GM18951 (cell line): Measurements from ENCODE around the gene ALDH1A2.
"Not testable (repeated sequence)": the region's sequence is repeated elsewhere in the genome, so short reads cannot be mapped to it uniquely, and the experiment has no call there.

ENCODE experiments used
- POLR2A ChIP-seq: IDR thresholded peaks from 4 replicates; pipeline ENCODE4 v1.6.1; 2011; ENCODE audit warnings: mild to moderate bottlenecking; ENCODE audit not compliant: insufficient read length, insufficient read depth; ENCODE audit errors: extremely low read depth
- in situ Hi-C: fragments of 300-500 bp; cut with MboI; formaldehyde crosslinking; loops from one replicate; pipeline ENCODE4 v1.12.0; 2022; ENCODE audit warnings: low sequenced_read_pairs, mixed read lengths, inconsistent platforms; ENCODE audit not compliant: unreplicated experiment

Gene ALDH1A2

DNA sequence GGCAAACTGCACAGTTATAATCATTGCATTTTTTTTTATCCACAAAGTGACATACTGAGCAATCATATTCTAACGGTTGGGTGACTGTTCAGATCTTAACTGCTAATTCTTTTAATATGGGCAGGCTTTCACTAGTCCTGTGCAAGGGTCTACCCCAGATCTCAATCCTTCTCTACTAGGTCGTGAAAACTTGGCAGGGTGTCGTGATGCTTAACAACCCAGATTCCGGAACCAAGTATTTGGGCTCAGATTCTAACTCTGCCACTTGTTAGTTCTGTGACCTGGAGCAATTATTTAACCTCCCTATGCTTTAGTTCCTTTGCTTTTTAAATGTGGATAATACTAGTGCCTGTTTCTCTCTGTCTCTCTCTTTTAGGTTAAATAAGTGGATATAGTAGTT, 16.4 kb upstream of the ALDH1A2 start:
- in situ Hi-C loops, result no loop called here

DNA sequence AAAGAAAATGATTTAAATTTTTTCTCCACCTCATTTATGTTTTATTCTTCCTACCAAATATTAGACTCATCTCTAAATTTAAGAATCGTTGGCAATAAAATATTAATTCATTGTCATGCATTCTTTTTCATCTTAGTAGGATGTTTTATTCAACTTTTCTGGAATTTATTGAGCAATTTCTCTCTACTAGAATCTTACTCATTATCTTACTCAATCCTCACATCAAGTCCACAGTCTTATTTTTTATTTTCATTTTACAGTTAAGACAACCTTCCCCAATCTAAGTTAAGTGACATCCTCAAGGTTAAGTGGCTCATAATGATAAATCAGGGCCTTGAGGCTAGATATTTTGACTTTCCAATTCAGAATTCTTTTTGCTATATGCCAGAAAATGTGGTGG, 15.9 kb upstream of the ALDH1A2 start:
- in situ Hi-C loops, result no loop called here

More for the DNA sequence above, 16.4 kb upstream of the ALDH1A2 start:
- no peak for TF ChIP-seq POLR2A

DNA sequence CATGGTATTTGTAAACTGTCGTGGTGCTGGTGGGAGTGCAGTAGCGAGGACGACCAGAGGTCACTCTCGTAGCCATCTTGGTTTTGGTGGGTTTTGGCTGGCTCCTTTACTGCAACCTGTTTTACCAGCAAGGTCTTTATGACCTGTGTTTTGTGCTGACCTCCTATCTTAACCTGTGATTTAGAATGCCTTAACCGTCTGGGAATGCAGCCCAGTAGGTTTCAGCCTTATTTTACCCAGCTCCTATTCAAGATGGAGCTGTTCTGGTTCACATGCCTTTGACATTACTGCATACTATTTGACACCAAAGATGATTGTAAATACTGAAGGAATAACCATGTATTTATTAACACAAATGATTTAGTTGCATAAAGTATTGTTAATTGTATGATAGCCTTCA, 15.4 kb upstream of the ALDH1A2 start:
- in situ Hi-C loops, result not testable (repeated sequence)

More for the DNA sequence above, 15.9 kb upstream of the ALDH1A2 start:
- no peak for TF ChIP-seq POLR2A

DNA sequence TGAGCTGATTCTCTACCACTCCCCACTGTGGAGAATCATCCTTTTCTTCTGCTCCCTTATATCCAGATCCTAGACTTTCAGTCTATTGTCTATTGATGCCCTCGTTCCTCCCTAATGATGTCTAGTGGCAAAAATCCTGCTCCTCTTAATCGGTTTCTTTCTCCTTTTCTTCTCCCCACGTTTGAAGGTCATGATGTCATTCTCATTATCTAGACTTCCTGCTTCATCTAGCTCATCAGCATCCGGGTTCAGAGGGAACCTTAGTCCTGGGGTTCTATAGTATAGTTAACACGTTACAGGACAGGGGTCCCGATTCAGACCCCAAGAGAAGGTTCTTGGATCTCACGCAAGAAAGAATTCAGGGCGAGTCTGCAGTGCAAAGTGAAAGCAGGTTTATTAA, 14.9 kb upstream of the ALDH1A2 start:
- TF ChIP-seq POLR2A, result no peak
- in situ Hi-C loops, result no loop called here

DNA sequence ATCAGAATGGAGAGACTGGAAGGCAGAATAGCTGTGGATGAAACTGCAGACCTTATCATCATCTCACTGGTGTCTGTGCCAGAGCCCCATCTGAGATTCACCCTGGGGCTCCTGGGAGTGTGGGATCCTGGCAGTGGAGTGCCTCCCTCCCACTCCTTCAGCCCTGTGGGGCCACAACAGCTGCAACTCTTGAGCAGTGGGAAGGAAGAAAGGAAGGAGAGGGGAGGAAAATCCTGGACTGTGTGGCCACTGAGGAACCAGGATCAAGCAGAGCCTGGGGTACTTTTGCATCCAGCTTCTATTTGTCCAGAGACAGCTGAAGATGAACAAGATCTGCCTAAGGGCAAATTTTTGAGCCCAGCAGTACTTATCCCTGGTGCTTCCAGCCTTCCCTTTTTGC, 13.1 kb upstream of the ALDH1A2 start:
- in situ Hi-C loops, result no loop called here
- no peak for TF ChIP-seq POLR2A

DNA sequence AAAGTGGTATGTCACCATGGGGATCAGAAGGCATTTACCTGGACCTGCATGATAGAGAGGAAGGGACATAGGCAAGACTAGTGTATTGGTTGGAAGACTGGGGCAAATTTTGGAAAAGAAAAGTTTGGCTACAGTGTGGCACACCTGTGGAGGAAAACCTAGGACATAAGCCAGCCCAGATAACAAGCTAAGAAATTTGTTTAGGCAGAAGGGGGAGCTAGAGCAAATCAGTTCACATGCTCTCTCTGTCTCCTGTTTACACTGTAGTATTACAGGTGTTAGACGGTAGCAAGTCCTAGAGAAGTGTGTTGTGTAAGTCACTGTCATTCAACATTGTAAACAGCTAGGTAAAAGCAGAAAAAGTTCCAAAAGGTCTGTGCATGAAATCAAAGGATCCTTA, 11.9 kb upstream of the ALDH1A2 start:
- in situ Hi-C loops, result no loop called here
- no peak for TF ChIP-seq POLR2A

DNA sequence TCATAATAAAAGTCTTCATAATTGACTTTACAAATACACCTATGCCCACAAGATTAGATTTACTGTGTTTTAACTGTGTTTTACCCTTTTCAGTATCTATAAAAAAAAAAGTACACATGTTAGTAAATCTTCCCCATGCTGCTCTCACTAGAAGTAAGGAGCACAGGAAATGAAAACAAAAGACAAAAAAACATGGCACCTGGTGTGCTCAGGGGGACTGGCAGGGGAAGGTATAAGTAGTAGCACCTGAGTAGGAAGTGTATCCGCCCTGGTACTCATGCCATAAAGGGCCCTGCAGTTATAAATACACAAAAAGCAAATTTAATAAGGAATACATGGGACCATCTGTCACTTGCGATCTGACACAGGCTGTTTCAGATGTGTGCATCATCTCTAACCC, 8.9 kb upstream of the ALDH1A2 start:
- in situ Hi-C loops, result no loop called here
- no peak for TF ChIP-seq POLR2A

DNA sequence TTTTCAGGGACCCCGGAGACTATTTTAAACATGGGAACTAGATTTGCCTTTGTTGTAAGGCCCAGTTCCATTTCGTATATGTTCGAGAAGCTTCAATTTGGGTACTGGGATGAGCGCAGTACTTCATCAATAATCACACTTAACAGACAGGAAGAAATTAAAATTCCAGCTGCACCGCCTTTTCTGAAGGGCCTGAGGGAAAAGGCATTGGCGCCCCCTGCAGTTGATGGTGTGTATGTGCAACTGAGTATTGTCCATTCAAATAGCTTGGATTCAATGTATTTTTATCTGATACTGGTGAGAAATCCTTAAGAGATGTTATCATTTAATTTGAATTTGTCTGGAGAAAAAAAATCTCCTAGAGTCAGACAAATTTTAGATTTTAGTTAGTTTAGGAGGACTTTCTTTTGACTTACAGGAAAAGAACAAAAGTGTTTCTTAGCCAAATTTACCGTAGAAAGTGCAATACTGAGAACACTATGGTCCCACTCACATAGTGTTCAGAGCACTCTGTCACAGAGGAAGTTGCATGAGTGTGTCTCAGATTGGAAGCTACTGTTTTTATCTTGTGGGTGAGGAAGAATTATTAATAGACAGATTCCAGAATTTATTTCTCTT, 5.4 kb upstream of the ALDH1A2 start:
- in situ Hi-C loops, result no loop called here
- no peak for TF ChIP-seq POLR2A

DNA sequence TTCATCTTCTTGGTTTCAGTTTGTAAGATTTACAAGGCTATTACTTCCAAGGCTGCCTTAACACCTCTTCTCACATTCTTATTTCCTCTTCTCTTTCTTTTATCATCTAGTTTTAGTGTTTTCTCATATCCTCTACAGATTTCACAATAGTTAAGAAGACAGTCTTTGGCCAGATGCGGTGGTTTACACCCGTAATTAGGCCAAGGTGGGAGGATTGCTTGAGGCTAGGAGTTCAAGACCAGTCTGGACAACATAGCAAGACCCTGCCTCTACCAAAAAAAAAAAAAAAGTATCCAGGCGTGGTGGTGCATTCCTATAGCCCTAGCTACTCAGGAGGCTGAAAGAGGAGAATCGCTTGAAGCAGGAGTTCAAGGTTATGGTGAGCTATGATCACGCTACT, 3.5 kb upstream of the ALDH1A2 start:
- no peak for TF ChIP-seq POLR2A
- in situ Hi-C loops, result no loop called here

DNA sequence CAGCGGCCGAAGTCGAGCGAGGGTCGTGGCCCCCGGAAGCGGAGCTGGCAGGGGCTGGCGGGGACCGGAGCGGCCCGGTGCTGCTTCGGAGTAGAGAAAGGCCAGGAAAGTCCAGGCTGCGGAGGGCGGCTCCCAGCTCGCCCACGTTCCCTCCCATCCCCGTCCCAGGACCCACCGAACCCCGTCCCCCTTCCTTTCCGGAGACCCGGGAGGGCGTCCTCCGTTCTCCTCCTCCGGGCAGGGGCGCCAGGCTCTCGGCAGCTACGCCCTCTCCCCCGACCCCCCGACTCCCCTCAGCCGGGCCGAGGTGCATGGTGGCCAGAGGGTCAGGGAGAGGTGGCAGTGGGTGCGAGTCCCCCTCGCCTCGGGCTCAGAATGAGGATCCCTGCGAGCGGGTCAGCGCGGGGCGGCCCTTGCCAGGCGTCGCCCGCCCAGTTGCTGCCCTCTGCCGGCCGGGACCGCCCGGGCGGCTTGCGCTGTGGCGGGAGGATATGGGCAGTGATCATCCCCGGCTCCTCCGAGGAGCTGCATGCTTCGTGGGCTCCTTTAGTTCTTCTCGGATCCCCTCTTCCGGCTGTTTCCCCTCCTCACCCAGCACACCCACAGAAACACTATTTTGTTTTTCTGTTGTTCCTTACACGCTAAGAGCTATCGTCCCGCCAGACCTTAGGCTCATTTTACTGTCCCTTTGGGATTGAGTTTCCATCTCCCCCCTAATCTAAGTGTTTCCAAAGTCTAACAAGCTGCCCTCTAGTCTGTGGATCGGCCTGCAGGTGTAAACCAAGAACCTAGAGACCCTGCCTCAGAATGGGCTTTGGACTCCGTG, 744 bp upstream of the ALDH1A2 start:
- in situ Hi-C loops, result no loop called here
- TF ChIP-seq POLR2A, result no peak

DNA sequence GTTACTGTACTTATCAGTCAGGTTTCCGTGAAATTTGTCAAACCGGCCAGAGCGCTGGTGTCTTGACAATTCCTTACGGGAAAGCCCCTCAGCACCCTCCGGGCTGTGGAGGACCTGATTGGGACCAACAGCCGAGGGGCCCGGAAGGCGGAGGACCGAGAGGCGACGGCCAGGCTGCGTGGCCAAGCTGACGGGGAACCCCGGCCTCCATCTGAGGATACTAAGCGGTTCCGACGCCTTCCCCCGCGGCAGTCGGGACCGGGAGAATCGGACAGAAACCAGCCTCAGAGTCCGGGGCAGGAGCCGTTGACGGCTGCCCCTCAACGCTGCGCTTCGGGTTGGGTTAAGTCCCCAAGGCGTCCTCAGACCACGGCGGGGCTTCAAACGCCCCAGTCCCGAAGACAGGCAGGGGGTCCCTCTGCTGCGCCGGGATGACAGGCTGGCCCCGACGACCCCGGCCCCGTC, 499 bp downstream of the ALDH1A2 start:
- TF ChIP-seq POLR2A, result no peak
- in situ Hi-C loops, result no loop called here

DNA sequence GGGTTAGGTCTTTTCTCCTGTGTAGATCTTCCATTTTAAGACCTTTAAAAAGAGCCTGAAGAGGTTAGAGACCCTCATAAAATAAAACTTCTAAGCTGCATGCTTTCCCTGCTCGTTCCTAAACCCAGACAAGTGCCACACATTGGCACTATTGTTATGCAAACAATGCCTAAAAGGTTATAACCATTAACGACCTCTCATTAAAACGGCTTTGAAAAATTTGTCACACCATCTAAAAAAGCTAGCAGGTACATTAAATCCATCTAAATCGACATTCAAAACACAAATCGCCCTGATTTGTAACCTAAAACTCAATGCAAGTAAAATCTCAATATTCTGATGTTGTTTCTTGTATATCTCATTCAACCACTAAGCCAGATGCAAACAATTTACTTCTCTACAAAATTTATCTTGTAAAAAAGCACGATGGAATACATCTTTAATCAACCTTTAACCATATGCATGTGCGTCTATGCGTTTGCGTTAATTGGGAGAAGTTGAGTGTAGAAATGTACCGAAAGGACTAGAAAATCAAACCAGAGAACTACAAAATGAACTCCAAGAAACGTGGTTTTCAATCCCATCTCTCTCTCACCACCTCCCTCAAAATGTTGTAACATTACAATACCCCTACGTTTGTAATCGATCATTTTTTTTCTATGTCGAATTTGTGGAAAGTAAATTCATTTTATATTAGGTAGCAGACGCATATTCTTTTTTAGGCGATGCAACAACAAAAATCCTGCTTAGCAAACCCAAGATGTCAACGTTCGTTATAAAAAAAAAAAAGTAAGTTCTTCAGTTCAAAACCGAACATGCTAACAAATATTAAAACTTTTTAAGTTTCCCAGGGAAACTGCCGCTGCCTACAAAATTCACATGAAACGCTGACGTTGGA, 1.2 kb downstream of the ALDH1A2 start:
- no peak for TF ChIP-seq POLR2A

DNA sequence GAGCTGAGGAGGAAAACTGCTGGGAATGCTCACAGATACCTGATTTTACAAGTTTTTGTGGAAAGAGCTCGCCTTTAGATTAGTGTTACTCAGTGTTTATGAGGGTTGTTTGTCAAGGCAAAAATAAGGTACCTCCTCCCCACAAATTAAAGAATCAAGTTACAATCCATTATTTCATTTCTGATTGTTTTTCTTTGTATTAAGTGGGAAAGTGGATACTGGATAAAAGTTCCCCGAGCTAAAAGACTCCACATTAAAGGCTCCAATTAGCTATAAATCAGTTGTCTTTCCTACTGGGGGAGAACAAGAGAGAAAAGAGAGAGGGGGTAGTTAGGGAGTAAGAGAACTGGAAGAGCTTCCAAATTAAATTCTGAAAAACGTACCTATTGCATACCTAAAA, 1.9 kb downstream of the ALDH1A2 start:
- no peak for TF ChIP-seq POLR2A
- in situ Hi-C loops, result no loop called here

More for the DNA sequence above, 1.2 kb downstream of the ALDH1A2 start:
- in situ Hi-C loops, result no loop called here

DNA sequence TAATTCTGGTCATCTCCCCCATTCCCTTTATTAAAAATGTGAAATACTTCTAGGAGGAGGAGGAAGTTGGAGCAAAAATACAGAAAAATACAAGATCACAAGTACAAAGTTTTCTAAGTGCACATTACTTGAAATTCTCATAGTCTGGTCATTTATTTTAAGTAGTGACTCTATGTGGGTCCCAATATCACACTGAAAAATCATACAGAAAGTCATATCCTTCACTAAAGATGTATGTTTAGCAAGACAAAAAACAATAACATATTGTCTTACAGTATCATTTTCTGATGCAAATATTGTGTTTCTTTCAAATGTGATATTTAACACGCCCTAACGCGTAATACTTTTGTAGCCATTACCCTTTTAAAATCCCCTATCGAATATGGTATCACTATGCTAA, 2.5 kb downstream of the ALDH1A2 start:
- no peak for TF ChIP-seq POLR2A

DNA sequence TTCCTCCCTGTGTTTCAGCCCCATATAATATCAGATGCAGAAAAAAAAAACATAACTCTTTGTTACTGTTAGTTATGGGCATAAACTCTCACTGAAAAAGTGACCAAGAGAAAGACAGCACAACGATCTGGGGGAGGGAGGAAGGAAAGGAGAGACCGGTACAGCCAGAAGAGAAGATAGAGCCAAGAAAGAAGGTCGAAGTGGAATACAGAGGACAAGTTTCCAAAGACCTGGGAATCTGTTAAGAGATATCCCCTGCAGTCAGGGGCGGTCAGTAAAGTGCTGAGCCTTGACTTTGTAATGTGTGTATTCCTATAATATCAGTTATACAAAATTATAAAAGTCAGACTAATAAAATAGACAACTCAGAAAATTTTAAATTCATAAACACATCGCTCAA, 3.3 kb downstream of the ALDH1A2 start:
- in situ Hi-C loops, result no loop called here
- TF ChIP-seq POLR2A, result no peak

More for the DNA sequence above, 2.5 kb downstream of the ALDH1A2 start:
- in situ Hi-C loops, result no loop called here
